ENCODE measurements around the gene SHISA6. TPM values are rescaled to one million over a fixed set of nuclear protein-coding genes. Genes with fewer than 3 reads are reported as not detected.

The SHISA6 gene
- total RNA-seq, 1 donor from 2014 or later: not detected

DNA sequence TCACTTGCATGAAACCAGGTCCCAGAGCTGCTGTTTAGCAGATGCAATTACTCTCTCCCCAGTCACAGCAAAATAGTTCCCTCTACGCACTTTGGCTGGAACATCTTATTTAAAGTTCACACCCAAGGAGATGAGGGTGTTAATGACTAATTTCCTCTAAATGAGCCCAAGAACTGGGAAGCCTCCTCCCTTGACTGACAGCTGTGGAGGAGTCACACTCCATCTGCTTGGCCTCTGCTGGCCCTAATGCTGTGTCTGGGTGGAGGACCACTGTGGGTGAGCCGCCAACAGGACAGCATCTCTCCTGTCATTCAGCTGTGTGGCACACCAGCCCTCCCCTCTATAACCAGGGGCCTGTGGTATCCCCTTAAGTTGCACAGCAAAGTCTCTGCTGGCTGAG is 115.4 kb downstream of the SHISA6 start:
- DNase-seq: no peak

DNA sequence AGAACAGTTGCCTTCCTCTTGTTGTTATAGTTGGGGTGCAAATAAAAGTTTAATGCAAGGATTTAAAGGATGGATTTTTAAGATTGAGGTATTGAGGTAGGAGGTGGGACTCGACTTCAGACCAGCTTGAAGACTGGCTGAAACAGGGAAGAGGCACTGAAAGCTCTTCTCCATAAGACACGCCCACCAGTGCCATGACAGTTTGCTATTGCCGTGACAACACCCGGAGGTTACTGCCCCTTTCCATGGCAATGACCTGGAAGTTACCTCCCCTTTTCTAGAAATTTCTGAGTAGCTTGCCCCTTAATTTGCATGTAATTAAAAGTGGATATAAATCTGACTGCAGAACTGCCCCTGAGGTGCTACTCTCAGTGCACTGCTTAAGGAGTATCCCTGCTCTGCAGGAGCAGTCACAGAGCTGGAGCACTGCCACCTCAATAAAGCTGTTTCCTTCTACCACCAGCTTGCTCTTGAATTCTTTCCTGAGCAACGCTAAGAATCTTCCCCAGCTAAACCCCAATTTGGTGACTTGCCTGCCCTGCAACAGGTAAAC is 122.6 kb downstream of the SHISA6 start:
- no peak for DNase-seq

DNA sequence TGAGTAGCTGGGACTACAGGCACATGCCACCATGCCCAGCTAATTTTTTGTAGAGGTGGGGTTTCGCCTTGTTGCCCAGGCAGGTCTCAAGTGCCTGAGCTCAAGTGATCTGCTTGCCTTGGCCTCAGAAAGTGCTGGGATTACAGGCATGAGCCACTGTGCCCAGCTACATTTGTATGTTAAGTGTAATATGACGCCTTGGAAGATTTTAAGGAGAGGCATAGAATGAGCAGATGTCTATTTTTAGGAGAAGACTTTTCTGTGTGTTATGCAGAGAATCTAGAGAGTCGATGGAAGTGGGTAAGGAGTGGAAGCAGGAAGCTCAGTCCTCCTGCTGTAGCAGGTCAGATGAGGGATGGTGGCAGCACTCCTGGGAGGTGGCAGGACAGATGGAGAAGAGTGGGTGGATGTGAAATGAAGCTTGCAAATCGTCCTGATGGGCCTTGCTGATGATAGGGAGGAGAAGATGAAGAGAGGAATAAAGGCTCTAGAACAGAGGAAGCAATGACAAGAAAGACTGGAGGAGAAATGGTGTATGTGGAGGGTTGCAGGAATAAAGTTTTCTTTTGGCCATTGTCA is 125.3 kb downstream of the SHISA6 start:
- no peak for DNase-seq

DNA sequence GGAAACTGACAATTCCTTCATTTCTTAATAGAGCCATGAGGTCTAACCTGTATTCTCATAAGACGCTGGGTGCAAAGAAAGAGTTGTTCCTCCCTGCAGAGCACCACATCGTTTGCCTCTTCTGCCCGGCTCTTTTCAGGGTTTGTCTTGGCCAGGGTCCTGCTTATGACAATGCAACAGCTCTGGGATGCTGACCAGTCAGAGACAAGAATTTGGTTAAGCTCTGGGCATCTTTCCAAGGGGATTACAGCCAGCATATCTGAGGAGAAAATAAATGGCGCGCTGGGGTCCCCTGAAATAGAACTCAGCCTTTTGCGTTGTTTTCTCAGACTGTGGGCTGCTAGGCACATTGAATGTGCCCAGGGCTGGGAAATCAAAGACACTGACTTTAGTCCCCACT is 128.6 kb downstream of the SHISA6 start:
- no peak for DNase-seq

DNA sequence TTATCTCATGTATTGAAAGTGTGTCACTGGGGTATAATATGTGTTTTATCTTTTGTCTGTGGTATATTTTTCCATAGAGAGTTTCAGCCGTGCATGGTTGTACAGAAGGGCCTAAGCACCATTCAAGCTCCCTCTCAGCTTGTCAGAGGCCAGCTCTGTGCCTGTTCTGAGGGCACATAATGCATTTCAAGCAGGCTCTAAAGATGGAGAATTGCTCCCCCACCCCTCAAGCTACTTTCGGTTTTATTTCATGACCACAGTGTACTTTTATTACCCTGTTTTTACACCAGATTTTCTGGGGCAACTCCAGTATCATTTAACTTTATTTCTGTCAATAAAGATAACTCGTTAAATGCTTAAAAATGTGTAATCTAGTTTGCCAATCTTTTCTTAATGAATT is 131.7 kb downstream of the SHISA6 start:
- no peak for DNase-seq

- no peak for DNase-seq
Measured at GRCh38 chr17:11378506-11378905, 137.5 kb downstream of the SHISA6 start.

DNA sequence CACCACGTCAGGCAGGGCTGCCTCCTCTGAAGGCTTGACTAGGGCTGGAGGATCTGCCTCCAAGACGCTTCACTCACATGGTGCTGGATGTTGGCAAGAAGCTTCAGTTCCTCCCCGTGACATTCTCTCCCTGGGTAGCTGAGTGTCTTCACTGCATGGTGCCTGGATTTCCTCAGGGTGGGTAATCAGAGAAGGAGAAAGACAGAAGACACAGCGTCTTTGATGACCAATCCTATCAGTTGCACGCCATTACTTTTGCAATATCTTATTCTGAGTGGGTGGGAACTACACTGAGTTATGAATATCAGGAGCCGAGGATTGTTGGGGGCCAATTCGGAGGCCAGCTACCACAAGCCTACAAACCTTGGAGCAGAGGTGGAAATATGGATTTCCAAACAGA is 139.7 kb downstream of the SHISA6 start:
- no peak for DNase-seq

GRCh38 chr17:11383157-11383556 is 142.1 kb downstream of the SHISA6 start:
- no peak for DNase-seq

DNA sequence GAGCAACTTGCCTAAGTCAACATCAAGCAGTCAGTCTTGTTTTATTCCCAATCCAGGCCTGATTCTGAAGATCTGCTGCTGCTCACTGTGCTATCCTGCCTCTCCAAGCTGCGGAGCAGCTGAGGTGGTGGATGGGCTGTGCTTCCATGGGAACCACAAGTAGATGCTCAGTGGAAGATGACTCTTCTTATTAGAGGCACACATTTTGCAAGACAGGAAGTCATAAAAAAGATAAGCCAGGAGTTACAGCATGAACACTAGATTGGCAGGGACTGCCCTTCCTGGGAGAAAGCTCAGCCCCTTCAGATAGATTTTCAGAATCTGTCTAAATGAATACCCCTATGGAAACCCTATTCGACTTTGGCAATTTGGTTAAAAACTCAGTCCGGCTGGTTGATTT is 143.1 kb downstream of the SHISA6 start:
- no peak for DNase-seq

GRCh38 chr17:11387610-11388009 is 146.6 kb downstream of the SHISA6 start:
- no peak for DNase-seq

DNA sequence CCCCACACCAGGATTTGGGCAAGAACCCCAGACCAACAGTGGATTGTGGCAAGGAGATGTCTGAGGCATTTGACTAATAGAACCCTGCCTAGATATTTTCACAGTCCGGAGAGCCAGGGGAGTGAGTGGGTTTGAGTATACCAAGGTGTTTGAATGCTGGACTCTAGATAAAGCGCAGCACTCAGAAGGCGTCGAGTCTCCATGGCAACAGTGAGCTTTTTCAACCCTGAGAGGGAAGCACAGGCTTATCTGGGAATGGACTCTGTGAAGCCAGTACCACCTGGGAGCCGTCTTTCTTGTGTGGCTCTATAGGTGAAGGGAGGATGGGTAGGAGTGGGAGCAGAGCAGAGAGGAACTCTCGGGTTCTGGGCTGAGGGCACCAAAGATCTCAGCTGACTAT is 147.0 kb downstream of the SHISA6 start:
- DNase-seq: no peak

- no peak for DNase-seq
Measured at GRCh38 chr17:11389583-11389982, 148.6 kb downstream of the SHISA6 start.

DNA sequence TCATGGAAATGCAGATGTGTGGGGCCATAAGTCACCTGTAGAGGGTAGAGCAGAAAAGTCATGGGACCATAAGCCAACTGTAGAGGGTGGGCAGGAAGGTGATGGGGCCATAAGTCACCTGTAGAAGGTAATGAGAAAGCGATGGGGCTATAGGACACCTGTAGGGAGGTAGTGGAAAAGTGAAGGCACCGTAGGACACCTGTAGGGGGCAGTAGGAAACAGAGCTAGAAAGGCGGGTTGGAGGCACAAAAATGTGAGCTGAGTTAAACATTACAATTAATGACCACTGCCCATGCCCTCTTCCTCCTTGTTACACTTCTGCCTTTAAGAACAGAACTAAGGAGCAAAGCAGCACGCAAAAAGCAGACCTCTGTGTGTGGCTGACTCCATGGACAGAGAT is 150.1 kb downstream of the SHISA6 start:
- DNase-seq: no peak

DNA sequence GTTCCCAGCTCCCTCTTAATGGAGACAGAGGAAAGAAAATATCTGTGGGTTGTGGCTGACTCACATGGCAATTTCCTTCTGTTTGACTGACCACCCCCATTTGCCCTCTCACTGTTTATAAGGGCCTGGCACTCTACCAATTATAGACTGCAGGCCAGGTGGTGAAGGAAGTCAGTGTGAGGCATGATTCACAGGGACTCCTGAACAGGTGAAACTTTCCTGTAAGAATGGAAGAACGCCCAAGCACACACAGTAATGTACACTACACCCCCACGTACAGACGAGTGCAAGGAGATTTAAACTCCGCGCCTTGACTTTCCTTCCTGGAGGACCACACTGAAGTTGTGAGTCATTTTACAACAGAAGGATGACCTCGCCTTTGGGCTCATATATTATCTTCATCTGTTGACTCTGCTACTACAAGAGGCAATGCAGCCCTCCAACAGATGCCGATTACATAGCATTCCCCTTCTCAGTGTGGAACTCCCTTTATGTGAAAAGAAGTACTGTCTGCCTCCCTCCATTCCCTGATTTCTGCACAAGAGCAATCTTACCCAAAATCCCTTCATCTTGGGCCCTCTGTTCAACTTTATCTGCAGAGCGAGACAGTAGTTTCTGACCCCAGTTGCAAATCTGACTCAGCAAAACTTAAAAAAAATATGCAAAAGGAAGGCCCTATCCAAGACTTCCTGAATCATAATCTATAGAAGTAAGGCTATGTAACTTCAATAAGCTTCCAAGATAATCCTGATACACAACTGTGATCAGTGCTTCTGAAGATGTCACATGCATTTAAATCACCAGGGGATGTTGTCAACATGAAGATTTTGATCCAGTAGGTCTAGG is 163.6 kb downstream of the SHISA6 start:
- DNase-seq: no peak

GRCh38 chr17:11406716-11407115 is 165.7 kb downstream of the SHISA6 start:
- DNase-seq: no peak

- DNase-seq: no peak
Measured at GRCh38 chr17:11412654-11413053, 171.6 kb downstream of the SHISA6 start.

GRCh38 chr17:11418342-11418741 is 177.3 kb downstream of the SHISA6 start:
- no peak for DNase-seq

GRCh38 chr17:11430751-11431150 is 189.7 kb downstream of the SHISA6 start:
- no peak for DNase-seq

- DNase-seq: no peak
Measured at GRCh38 chr17:11438673-11439072, 197.7 kb downstream of the SHISA6 start.

DNA sequence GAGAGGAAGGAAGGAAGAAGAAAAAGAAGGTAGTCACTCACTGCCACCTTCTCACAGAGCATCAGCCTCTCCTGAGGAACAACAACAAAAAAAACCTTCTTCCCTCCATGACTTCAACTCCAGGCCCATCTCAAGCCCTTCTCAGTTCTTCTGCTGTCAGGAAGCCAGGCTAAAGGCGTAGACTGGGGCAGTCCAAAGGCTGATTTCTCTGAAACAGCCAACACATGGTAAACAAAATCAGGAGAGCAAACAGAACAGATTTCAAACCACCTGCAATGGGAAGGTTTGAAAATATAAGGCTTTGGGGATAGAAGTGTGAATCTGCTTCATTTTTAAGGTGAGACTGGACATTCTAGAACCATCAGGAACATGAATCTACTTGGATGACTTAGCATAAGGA is 200.0 kb downstream of the SHISA6 start:
- no peak for DNase-seq

DNA sequence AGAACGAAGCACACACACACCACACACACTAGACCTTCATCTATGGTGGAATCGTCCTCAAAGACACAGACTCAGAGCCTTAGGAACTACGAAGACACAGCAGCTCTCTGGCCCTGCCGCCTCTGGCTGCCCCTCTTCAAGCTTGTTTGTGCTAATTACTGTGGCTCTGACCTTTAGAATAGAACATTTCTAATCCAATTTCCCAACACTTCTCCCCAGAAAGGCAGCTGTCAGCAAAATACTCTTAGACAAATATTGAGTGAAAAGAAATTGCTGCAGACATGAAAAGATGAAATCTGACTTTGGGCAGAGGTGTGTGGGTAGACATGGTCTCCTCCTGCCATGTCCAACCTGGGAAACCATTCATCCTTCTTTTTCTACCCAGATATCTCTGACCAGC is 205.3 kb downstream of the SHISA6 start:
- no peak for DNase-seq

GRCh38 chr17:11454096-11454495 is 213.1 kb downstream of the SHISA6 start:
- DNase-seq: no peak

- DNase-seq: no peak
Measured at GRCh38 chr17:11458279-11458678, 217.3 kb downstream of the SHISA6 start.

GRCh38 chr17:11459861-11460331 is 218.9 kb downstream of the SHISA6 start:
- DNase-seq: no peak
